ENCODE measurements around the gene ZMYND15.
"Not testable (repeated sequence)": the region's sequence is repeated elsewhere in the genome, so short reads cannot be mapped to it uniquely, and the experiment has no call there.

ZMYND15 gene

GRCh38 chr17:4710693-4711634, 28.7 kb upstream of the ZMYND15 start:
- Histone ChIP-seq H3K9ac (peak overlapping the region; percentile 32; the same call in 1 of the 2 replicates), H3K27me3 (ENCODE audit: insufficient read depth, low read depth) (no peaks in the 10 kb centered on the region), H3K4me1 (ENCODE audit: low read depth, poor library complexity, severe bottlenecking) (no peaks in the 10 kb centered on the region), H3K4me3 (IDR thresholded peaks at IDR 0.05; ENCODE audit: insufficient read depth, low read depth, low read length) (no peak overlapping the region), H3K36me3 (ENCODE audit: insufficient read depth) (no peaks in the 10 kb centered on the region), H3K79me2 (ENCODE audit: insufficient read depth, low read depth) (no peaks in the 10 kb centered on the region), H3K27ac (no peak overlapping the region), H2AFZ (ENCODE audit: low read depth) (peak overlapping the region; percentile 14; the same call in 1 of the 2 replicates), H3K4me2 (no peak overlapping the region), H4K20me1 (ENCODE audit: insufficient read depth) (no peaks in the 10 kb centered on the region)
- TF ChIP-seq CTCF (conservative IDR thresholded peaks at IDR 0.05; ENCODE audit: low read depth, low read length): no peak

GRCh38 chr17:4711661-4712181, 27.9 kb upstream of the ZMYND15 start:
- no peak overlapping the region for H3K9ac ChIP-seq

GRCh38 chr17:4712526-4712925, 27.1 kb upstream of the ZMYND15 start:
- Histone ChIP-seq H3K4me2 (no peak overlapping the region), H3K27ac (no peak overlapping the region), H3K27me3 (ENCODE audit: insufficient read depth, low read depth) (no peaks in the 10 kb centered on the region), H3K9ac (no peak overlapping the region), H3K79me2 (ENCODE audit: insufficient read depth, low read depth) (no peaks in the 10 kb centered on the region), H3K4me3 (IDR thresholded peaks at IDR 0.05; ENCODE audit: insufficient read depth, low read depth, low read length) (no peak overlapping the region), H2AFZ (ENCODE audit: low read depth) (no peak overlapping the region), H4K20me1 (ENCODE audit: insufficient read depth) (no peaks in the 10 kb centered on the region), H3K4me1 (ENCODE audit: low read depth, poor library complexity, severe bottlenecking) (no peaks in the 10 kb centered on the region), H3K36me3 (ENCODE audit: insufficient read depth) (no peaks in the 10 kb centered on the region)
- TF ChIP-seq CTCF (conservative IDR thresholded peaks at IDR 0.05; ENCODE audit: low read depth, low read length): no peak

More at GRCh38 chr17:4711661-4712181, 27.9 kb upstream of the ZMYND15 start:
- TF ChIP-seq CTCF (conservative IDR thresholded peaks at IDR 0.05; ENCODE audit: low read depth, low read length): no peak
- no peak overlapping the region for H3K4me2 ChIP-seq
- no peak overlapping the region for H3K4me3 ChIP-seq (IDR thresholded peaks at IDR 0.05; ENCODE audit: insufficient read depth, low read depth, low read length)
- H4K20me1 ChIP-seq (ENCODE audit: insufficient read depth): no peaks in the 10 kb centered on the region
- H3K27me3 ChIP-seq (ENCODE audit: insufficient read depth, low read depth): no peaks in the 10 kb centered on the region
- H2AFZ ChIP-seq (ENCODE audit: low read depth): no peak overlapping the region
- no peaks in the 10 kb centered on the region for H3K36me3 ChIP-seq (ENCODE audit: insufficient read depth)
- no peaks in the 10 kb centered on the region for H3K79me2 ChIP-seq (ENCODE audit: insufficient read depth, low read depth)
- no peaks in the 10 kb centered on the region for H3K4me1 ChIP-seq (ENCODE audit: low read depth, poor library complexity, severe bottlenecking)
- H3K27ac ChIP-seq: no peak overlapping the region

- H3K36me3 ChIP-seq (ENCODE audit: insufficient read depth); H3K27ac ChIP-seq; H4K20me1 ChIP-seq (ENCODE audit: insufficient read depth); H3K79me2 ChIP-seq (ENCODE audit: insufficient read depth, low read depth); H3K4me2 ChIP-seq; H3K27me3 ChIP-seq (ENCODE audit: insufficient read depth, low read depth); H3K9ac ChIP-seq; H2AFZ ChIP-seq (ENCODE audit: low read depth); H3K4me3 ChIP-seq (IDR thresholded peaks at IDR 0.05; ENCODE audit: insufficient read depth, low read depth, low read length); H3K4me1 ChIP-seq (ENCODE audit: low read depth, poor library complexity, severe bottlenecking): not testable (repeated sequence)
These were observed 25.1 kb upstream of the ZMYND15 start for GRCh38 chr17:4714340-4715062.

Measured in KMS-11 (cell line).